ENCODE measurements around the gene SCAPER.

SCAPER gene

GRCh38 chr15:76353903-76354302 lies 551.2 kb downstream of the SCAPER start:
- no peak for DNase-seq (ENCODE audit: low read depth)
- no peak for TF ChIP-seq CTCF (IDR thresholded peaks at IDR 0.05; ENCODE audit: low read length, missing control alignments)
- no peak overlapping the region for H3K4me3 ChIP-seq (replicated peaks; ENCODE audit: low read depth, low read length)

- DNase-seq (ENCODE audit: low read depth) = no peak
- no peak for TF ChIP-seq CTCF (IDR thresholded peaks at IDR 0.05; ENCODE audit: low read length, missing control alignments)
Observed at GRCh38 chr15:76353023-76353577, 552.0 kb downstream of the SCAPER start.

GRCh38 chr15:76349301-76350070 lies 555.7 kb downstream of the SCAPER start:
- H3K4me3 ChIP-seq (replicated peaks; ENCODE audit: low read depth, low read length) = no peak overlapping the region
- peak; percentile 36 for DNase-seq (ENCODE audit: low read depth)
- no peak for TF ChIP-seq CTCF (IDR thresholded peaks at IDR 0.05; ENCODE audit: low read length, missing control alignments)

More at GRCh38 chr15:76353023-76353577, 552.0 kb downstream of the SCAPER start:
- no peak overlapping the region for H3K4me3 ChIP-seq (replicated peaks; ENCODE audit: low read depth, low read length)

- TF ChIP-seq CTCF (IDR thresholded peaks at IDR 0.05; ENCODE audit: low read length, missing control alignments) = no peak
- H3K4me3 ChIP-seq (replicated peaks; ENCODE audit: low read depth, low read length) = no peak overlapping the region
- no peak for DNase-seq (ENCODE audit: low read depth)
Observed at GRCh38 chr15:76347482-76348055, 557.6 kb downstream of the SCAPER start.

GRCh38 chr15:76346669-76347481 lies 558.3 kb downstream of the SCAPER start:
- no peak for TF ChIP-seq CTCF (IDR thresholded peaks at IDR 0.05; ENCODE audit: low read length, missing control alignments)
- DNase-seq (ENCODE audit: low read depth) = peak; percentile 34
- peak overlapping the region; percentile 31 for H3K4me3 ChIP-seq (replicated peaks; ENCODE audit: low read depth, low read length)

- H3K4me3 ChIP-seq (replicated peaks; ENCODE audit: low read depth, low read length) = peak overlapping the region; percentile 31
- no peak for TF ChIP-seq CTCF (IDR thresholded peaks at IDR 0.05; ENCODE audit: low read length, missing control alignments)
- no peak for DNase-seq (ENCODE audit: low read depth)
Observed at GRCh38 chr15:76345880-76346668, 559.1 kb downstream of the SCAPER start.

All from fibroblast of pulmonary artery (primary cell).